Right lobe of liver (tissue), 6 donors: ENCODE results near the gene TMEM87A. TPM values are rescaled to one million over a fixed set of nuclear protein-coding genes. Genes with fewer than 3 reads are reported as not detected.

Experiments used
- ATAC-seq, 4 donors: fragments of 200-7000 bp; cut with Tn5 transposase; one replicate each; pipeline ENCODE4 v1.9.1; 2020; ENCODE audit warnings: mild to moderate bottlenecking in 4 of 4, moderate library complexity in 4 of 4
- DNase-seq, 3 donors: peaks; one replicate each; pipeline ENCODE4 v3.0.0-alpha.2; 2020
- H3K27ac ChIP-seq, 3 donors: fragments of 200-600 bp; one replicate each; pipeline ENCODE4 v1.8.0; 2022
- H3K27me3 ChIP-seq, 2 donors: fragments of 200-600 bp; one replicate each; pipeline ENCODE4 v1.8.0; 2022
- H3K36me3 ChIP-seq, 4 donors: fragments of 200-600 bp; sonication (generic) in 1 of 4; one replicate each; pipeline versions ENCODE4 v1.5.1 to v1.8.0; 2017 to 2022; ENCODE audit warnings: control low read depth in 1 of 4
- H3K4me1 ChIP-seq, 4 donors: fragments of 200-600 bp; sonication (generic) in 1 of 4; one replicate each; pipeline versions ENCODE4 v1.5.1 to v1.8.0; 2017 to 2022; ENCODE audit warnings: control low read depth in 1 of 4
- H3K4me3 ChIP-seq, 3 donors: fragments of 200-600 bp; one replicate each; pipeline ENCODE4 v1.8.0; 2022
- H3K9me3 ChIP-seq, 4 donors: fragments of 200-600 bp; sonication (generic) in 1 of 4; one replicate each; pipeline versions ENCODE4 v1.5.1 to v1.8.0; 2017 to 2022; ENCODE audit warnings: control low read depth in 1 of 4
- CTCF ChIP-seq, 4 donors: fragments of 200-600 bp in 3 of 4; fragments of 450-650 bp in 1 of 4; IDR thresholded peaks; one replicate each; pipeline versions ENCODE4 v1.5.1 to v1.8.0; 2016 to 2022; ENCODE audit warnings: antibody characterized with exemption in 4 of 4, mild to moderate bottlenecking in 2 of 4
- POLR2A ChIP-seq: fragments of 450-650 bp; IDR thresholded peaks from one replicate; pipeline ENCODE4 v1.6.1; 2017; ENCODE audit warnings: antibody characterized with exemption, mild to moderate bottlenecking
- WGBS: methylation state at CpG from one replicate; pipeline ENCODE4 v1.1.6; 2018; ENCODE audit warnings: low coverage, low lambda C conversion rate; ENCODE audit not compliant: insufficient coverage; ENCODE audit errors: missing lambda C conversion rate; 5-methylcytosine and 5-hydroxymethylcytosine counted together
- intact Hi-C, 2 donors: fragments of 100-400 bp; cut with DNase I; formaldehyde crosslinking; loops; one replicate each; pipeline versions ENCODE4 v1.11.2 to v1.14.1; 2022
- total RNA-seq, 6 experiments: library from RNA; depleted of rRNA in 2 of 6; stranded (reverse); fragments of >200 nt in 2 of 6; fragmentation: NEBNext Ultra II Directional in 3 of 6; extraction: Animal tissue kit (Norgen Biotek cat#: 25700) in 3 of 6; gene quantifications; one replicate each; pipeline versions ENCODE4 v1.1.0 to v1.2.4, GENCODE V29; 2016 to 2023
- donor health status: DM: no; HTN: yes; CAD: no.
- donor health status: DM: no; HTN: no; CAD: no.
- donor health status: DM: no; HTN: no; CAD: no.
- donor health status: DM: no; HTN: yes; CAD: no.
- donor health status: DM: no; HTN: yes; CAD: no.

The TMEM87A gene
- total RNA-seq, 6 experiments from 2014 or later, result 12.9 to 22.4 (median 15.7) TPM

- WGBS, result 77% methylated on average over 1 of the region's 1 CpG
- Histone ChIP-seq H3K4me3 (no peak overlapping the region), H3K27me3 (no peaks in the 10 kb centered on the region), H3K27ac (no peak overlapping the region), H3K4me1 (no peaks in the 10 kb centered on the region), H3K9me3 (no peaks in the 10 kb centered on the region), H3K36me3 (peaks cover 0 to 32% (median 13%) of the 10 kb centered on the region in 4 donors)
- ATAC-seq, result no peak
- TF ChIP-seq CTCF (IDR thresholded peaks at IDR 0.05) (no peak), POLR2A (no peak)
- intact Hi-C loops, result no loop called here
- no peak for DNase-seq
Measured at GRCh38 chr15:42240823-42241222, 32.4 kb downstream of the TMEM87A start.

GRCh38 chr15:42239528-42240182 is 33.6 kb downstream of the TMEM87A start:
- no peaks in the 10 kb centered on the region for H3K9me3 ChIP-seq
- no peak for DNase-seq
- no peak for TF ChIP-seq POLR2A
- no peak for TF ChIP-seq CTCF (IDR thresholded peaks at IDR 0.05)
- peaks cover 0 to 32% (median 13%) of the 10 kb centered on the region in 4 donors for H3K36me3 ChIP-seq
- H3K4me1 ChIP-seq, result no peaks in the 10 kb centered on the region
- H3K4me3 ChIP-seq, result no peak overlapping the region
- H3K27ac ChIP-seq, result no peak overlapping the region
- no peak for ATAC-seq
- intact Hi-C loops, result no loop called here
- H3K27me3 ChIP-seq, result no peaks in the 10 kb centered on the region

DNA sequence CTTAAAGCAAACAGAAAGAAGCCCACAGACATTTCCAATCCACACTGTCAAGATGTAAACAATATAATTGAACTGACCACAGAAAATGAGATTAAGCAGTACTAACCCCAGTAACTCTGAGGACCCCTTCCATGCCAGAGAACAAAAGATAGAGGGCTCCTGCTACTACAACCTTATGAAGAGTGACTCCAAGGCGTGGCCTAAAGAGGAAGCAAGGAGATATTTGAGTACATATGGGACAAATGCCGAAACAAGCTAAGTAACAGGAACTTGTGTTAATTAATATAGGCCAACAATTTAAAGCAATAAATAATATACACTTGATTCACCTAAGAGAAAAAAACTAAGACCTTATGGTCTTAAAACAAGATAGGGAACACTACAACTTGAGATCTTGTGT is 40.1 kb downstream of the TMEM87A start:
- no peaks in the 10 kb centered on the region for H3K27me3 ChIP-seq
- H3K4me3 ChIP-seq, result no peak overlapping the region
- peaks cover 0 to 60% (median 23%) of the 10 kb centered on the region in 4 donors for H3K36me3 ChIP-seq
- intact Hi-C loops, result no loop called here
- H3K4me1 ChIP-seq, result no peaks in the 10 kb centered on the region
- H3K9me3 ChIP-seq, result no peaks in the 10 kb centered on the region
- no peak for TF ChIP-seq CTCF (IDR thresholded peaks at IDR 0.05)
- no peak for TF ChIP-seq POLR2A
- WGBS, result 79% methylated on average over 2 of the region's 2 CpGs
- DNase-seq (no peak), ATAC-seq (no peak)
- no peak overlapping the region for H3K27ac ChIP-seq

- H3K27ac ChIP-seq, result no peak overlapping the region
- no peak for ATAC-seq
- no peaks in the 10 kb centered on the region for H3K27me3 ChIP-seq
- H3K4me3 ChIP-seq, result no peak overlapping the region
- no peaks in the 10 kb centered on the region for H3K9me3 ChIP-seq
- DNase-seq, result no peak
- peaks cover 0 to 63% (median 21%) of the 10 kb centered on the region in 4 donors for H3K36me3 ChIP-seq
- WGBS, result 58% methylated on average over 3 of the region's 5 CpGs
- no peaks in the 10 kb centered on the region for H3K4me1 ChIP-seq
- no peak for TF ChIP-seq POLR2A
- TF ChIP-seq CTCF (IDR thresholded peaks at IDR 0.05), result no peak
- intact Hi-C loops, result no loop called here
Measured at GRCh38 chr15:42232606-42233005, 40.6 kb downstream of the TMEM87A start.
